ENCODE results near the gene IFIT1.

DNA sequence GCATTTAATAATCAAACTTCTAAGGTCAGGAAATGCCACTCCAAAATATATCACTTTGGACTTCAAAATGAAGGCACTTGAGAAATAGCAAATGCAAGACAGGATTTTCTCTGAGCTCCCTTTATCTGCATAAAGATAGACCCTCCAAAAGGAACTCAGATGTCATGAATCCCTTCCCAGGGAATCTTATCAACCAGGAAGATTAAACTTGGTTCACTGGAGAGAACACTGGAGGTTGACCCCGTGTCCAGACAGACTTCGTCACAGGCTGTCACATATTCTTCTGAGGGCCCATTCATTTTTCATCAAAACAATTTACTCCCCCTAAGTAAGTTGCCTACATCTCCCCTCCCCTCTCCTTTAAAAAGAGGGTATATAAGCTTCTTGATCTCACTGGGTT is 43.4 kb upstream of the IFIT1 start:
- TF ChIP-seq, protein P1, sequence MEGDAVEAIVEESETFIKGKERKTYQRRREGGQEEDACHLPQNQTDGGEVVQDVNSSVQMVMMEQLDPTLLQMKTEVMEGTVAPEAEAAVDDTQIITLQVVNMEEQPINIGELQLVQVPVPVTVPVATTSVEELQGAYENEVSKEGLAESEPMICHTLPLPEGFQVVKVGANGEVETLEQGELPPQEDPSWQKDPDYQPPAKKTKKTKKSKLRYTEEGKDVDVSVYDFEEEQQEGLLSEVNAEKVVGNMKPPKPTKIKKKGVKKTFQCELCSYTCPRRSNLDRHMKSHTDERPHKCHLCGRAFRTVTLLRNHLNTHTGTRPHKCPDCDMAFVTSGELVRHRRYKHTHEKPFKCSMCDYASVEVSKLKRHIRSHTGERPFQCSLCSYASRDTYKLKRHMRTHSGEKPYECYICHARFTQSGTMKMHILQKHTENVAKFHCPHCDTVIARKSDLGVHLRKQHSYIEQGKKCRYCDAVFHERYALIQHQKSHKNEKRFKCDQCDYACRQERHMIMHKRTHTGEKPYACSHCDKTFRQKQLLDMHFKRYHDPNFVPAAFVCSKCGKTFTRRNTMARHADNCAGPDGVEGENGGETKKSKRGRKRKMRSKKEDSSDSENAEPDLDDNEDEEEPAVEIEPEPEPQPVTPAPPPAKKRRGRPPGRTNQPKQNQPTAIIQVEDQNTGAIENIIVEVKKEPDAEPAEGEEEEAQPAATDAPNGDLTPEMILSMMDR (IDR thresholded peaks at IDR 0.05): no peak
- no peak for TF ChIP-seq POLR2A (IDR thresholded peaks at IDR 0.05)

Measured in lower leg skin (tissue), 3 donors.